SH-SY5Y (cell line): ENCODE results near the gene MEAK7.

Source experiments
- GATA2 ChIP-seq: IDR thresholded peaks from 2 replicates; pipeline ENCODE4 v1.6.1; 2011; ENCODE audit warnings: mild to moderate bottlenecking, low read depth, low read length
- GATA3 ChIP-seq: IDR thresholded peaks from 2 replicates; pipeline ENCODE4 v1.6.1; 2011; ENCODE audit warnings: low read depth, mild to moderate bottlenecking, low read length, moderate library complexity

MEAK7 gene

GRCh38 chr16:84524346-84524920 lies 20.0 kb upstream of the MEAK7 start:
- TF ChIP-seq GATA2 (no peak), GATA3 (no peak)

- TF ChIP-seq GATA2: no peak
- no peak for TF ChIP-seq GATA3
Measured at GRCh38 chr16:84521497-84521770, 17.0 kb upstream of the MEAK7 start.

DNA sequence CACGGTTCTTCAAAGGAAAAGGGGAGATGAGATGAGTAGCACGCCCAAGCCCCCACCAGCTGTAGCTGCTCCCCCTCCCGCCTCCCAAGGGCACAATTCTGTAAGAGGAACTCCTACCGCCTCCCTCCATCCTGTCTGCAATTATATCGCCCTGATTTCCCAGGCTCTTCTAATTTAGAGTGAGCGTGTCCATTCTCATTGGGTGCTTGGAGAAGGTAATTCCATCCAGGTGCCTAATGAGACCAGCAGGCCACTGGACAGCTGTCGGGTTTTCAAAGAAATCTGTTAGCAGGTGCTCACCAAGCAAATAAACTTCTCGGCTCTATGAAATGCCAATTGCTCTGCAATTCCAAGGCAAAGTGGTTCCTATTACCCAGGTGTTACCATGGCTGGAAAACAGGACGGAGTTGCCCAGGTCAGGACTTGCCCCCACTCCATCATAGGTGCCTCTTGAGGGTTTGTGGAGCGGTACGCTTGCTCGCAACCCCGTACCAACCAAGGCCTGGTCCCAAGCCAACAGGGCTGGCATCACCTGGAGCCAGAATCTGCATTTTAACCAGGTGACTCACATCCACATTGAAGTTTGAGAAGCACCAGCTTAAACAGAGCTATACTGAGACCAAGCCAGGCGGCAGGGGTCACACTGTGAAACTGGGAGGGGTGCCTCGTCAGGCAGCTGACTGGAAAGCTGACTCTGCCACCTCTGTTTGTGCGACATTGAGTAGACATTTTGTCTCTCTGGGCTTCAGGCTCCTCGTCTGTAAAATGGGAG lies 16.5 kb upstream of the MEAK7 start:
- TF ChIP-seq GATA2 (no peak), GATA3 (no peak)

- no peak for TF ChIP-seq GATA3
- no peak for TF ChIP-seq GATA2
Measured at GRCh38 chr16:84519855-84520254, 15.4 kb upstream of the MEAK7 start.

GRCh38 chr16:84518804-84519341 lies 14.4 kb upstream of the MEAK7 start:
- TF ChIP-seq GATA2 (no peak), GATA3 (no peak)

DNA sequence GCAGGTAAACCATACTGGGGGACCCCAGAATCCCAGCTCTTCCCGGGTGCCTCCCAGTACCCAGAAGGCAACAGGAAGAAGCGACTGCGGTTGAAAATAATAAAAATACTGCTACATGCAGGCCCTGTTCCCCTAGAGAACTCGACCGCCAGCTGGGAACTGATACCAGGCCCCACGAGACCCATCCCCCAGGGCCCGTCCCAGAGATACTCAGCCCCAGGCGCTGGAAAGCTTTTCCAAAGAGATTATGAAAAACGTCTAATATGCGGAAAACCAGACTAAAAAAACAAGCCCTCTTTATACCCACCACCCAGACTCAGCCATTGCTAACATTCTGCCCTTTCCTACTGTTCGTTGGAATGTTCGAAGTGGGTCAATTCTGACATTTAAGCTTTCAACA lies 12.9 kb upstream of the MEAK7 start:
- TF ChIP-seq GATA2 (no peak), GATA3 (no peak)

- TF ChIP-seq GATA3: no peak
- TF ChIP-seq GATA2: no peak
Measured at GRCh38 chr16:84514874-84515835, 10.7 kb upstream of the MEAK7 start.

GRCh38 chr16:84514295-84514873 lies 9.9 kb upstream of the MEAK7 start:
- TF ChIP-seq GATA2 (no peak), GATA3 (no peak)

DNA sequence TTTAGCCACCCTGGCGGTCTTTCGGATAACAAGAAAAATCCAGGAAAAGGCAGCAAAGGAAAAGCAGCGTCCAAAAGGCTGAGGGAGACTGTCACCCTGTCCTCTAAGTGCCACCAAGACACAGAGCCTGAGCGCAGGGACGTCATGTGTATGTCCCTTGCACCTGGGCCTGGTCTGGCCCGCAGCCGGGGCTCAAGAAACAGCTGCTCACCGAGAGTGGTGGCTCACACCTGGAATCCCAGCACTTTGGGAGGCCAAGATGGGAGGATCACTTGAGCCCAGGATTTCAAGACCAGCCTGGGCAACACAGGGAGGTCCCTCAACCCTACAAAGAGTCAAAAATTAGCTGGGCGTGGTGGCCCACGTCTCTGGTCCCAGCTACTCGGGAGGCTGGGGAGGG lies 9.2 kb upstream of the MEAK7 start:
- no peak for TF ChIP-seq GATA2
- no peak for TF ChIP-seq GATA3

GRCh38 chr16:84513123-84513522 lies 8.7 kb upstream of the MEAK7 start:
- TF ChIP-seq GATA3 (no peak), GATA2 (no peak)

- TF ChIP-seq GATA3: no peak
- no peak for TF ChIP-seq GATA2
Measured at GRCh38 chr16:84511831-84512230, 7.4 kb upstream of the MEAK7 start.

GRCh38 chr16:84511180-84511800 lies 6.8 kb upstream of the MEAK7 start:
- TF ChIP-seq GATA3 (no peak), GATA2 (no peak)

GRCh38 chr16:84509032-84509950 lies 4.8 kb upstream of the MEAK7 start:
- no peak for TF ChIP-seq GATA3
- TF ChIP-seq GATA2: no peak

GRCh38 chr16:84508502-84508901 lies 4.0 kb upstream of the MEAK7 start:
- TF ChIP-seq GATA3 (no peak), GATA2 (no peak)
